ENCODE data around the gene PLS1.

The PLS1 gene

GRCh38 chr3:142644502-142644901 is 48.3 kb downstream of the PLS1 start:
- DNase-seq = no peak

DNA sequence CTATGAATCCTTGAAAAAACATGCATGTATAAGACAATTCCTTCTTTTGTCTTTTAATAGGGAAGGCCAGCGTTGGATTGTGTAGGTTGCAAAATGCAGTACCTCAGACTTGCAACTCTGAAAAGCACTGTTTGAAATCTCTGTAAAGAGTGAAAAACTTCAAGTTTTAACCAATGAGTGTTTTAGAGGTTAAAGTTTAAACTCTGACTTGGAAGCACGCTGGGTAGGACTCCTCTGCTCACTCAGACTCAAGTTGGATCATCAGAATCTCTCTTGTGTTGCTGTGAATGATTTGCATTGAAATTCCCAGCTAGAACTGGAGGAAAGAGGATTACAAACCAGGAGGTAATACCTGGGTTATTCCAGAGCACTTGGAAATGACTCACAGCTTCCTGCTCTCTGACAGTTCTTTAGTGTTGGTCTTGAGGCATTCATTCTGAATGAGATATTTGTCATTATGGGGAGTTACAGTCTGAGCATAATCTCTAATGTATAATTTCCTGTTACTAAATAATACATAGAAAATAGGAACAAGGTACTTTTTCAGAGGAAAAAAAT is 49.1 kb downstream of the PLS1 start:
- DNase-seq = no peak

GRCh38 chr3:142646020-142646785 is 50.0 kb downstream of the PLS1 start:
- no peak for DNase-seq

DNA sequence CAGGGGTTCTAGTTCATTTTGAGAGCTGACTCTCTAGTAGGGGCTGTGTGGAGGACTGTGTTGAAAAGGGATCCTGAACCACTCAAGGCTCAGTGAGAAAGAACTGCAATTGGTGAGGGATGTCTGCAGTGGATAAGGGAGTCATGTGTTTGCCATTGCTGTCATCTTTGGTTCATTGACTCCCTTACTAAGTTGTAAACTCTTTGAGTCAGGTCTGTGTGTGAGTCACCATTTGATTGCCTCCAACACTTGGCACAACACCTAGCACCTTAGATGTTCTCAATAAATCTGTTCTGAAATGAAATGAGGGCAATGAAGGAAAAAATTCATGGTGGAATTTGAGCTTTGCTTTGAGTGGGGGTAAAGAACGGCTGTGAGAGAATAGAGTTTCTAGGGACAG is 51.7 kb downstream of the PLS1 start:
- DNase-seq = no peak

GRCh38 chr3:142648950-142649349 is 52.8 kb downstream of the PLS1 start:
- no peak for DNase-seq

DNA sequence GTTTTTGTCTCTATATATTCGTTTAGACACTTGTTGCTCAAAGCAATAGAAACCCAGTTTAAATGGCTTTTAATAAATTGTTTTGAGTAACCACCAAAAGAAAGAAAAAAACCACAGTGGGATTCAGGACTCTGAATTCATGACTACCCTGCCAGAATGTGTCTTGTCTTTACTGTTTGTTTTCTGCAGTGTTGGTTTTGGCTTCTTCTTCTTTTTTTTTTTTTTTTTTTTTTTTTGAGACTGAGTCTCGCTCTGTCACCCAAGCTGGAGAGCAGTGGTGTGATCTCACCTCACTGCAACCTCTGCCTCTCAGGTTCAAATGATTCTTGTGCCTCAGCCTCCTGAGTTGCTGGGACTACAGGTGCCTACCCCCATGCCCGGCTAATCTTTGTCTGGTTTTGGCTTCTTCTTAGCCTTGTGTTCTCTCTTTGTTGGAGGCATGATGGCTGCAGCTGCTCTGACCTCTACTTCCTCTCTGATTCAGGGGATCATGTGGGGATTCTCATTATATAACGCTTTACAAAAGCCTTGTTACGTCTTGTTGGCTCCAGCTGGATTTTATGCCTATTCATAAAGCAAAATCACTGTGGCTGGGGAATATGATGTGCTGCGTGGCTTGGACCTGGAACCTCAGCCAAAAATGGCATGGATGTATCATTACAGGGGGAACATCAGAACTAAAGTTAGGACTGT is 54.0 kb downstream of the PLS1 start:
- peak; percentile 72 for DNase-seq

DNA sequence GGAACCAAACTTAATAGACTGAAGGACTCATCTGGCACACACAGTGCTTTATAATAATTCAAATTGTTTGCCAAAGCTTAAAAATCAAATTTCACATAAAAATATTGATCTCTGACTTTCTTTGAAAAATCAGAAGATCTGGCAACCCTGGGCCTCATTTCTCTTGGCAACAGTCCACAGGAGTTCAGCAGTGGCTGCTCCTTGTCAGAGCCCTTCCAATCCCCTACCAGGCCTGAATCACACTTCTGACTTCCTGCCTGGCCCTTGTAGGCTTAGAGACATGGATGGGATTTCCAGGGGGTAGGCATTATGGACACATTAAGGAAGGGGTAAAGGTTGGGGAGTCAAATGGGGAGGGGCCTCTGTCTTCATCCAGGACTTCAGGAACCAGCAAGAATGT is 55.5 kb downstream of the PLS1 start:
- DNase-seq = no peak

DNA sequence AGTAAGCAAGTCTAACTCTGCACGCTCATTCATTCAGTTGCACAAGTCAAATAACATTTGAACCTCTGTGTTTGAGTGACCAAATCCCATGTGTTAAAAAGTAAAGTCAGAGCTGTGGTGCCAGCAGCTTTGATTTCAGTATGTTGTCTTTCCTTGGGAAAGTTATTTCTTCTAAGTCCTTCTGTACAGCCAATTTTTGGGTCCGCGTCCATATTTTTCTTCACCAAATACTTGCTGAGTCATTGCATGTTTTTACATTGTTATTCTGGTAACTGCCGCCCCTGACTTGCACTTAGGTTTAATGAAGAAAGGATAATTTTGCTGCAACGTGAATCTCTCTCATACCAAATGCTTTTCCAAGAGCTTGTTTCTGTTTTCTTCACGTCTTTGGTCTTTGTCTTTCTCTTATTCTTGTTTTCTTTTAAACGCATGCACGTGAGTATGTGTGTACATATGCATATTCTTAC is 56.7 kb downstream of the PLS1 start:
- no peak for DNase-seq

DNA sequence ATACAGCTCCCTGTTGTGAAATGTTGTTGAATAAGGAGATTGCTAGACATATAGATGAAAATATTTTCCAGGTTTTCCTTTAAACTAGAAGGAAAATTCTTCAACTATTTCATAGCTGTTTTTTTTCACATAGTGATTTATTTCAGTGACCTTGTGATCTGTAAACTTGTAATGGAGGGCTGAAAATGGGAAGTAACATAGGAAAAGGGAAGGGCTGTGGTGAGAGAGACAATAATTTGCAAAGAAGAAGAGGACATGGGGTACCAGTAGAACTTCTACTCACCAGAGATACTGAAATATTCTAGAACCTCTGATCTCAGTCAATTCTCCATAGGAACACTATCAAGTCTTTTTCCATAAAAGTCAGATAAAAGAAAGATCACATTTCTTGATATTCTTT is 60.4 kb downstream of the PLS1 start:
- DNase-seq = no peak

DNA sequence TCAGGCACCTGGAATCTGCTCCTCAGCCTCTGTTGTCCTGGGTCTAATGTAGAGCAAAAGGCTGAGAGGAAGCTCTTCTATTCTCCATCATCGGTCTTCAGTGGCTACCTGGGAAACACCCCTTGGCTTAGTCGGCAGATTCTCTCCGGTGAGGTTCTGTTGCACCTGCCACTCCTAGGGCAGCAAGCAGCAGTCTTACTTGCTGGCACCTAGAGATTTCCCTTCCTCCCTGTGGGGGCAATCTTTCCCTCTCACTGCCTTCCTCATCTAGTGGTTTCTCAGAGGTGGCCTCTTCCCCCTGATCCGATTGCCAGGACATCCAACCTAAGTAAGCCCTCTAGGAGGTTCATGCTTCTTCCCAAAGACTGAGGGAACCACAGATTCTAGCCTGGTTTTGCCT is 60.8 kb downstream of the PLS1 start:
- DNase-seq = peak; percentile 48

DNA sequence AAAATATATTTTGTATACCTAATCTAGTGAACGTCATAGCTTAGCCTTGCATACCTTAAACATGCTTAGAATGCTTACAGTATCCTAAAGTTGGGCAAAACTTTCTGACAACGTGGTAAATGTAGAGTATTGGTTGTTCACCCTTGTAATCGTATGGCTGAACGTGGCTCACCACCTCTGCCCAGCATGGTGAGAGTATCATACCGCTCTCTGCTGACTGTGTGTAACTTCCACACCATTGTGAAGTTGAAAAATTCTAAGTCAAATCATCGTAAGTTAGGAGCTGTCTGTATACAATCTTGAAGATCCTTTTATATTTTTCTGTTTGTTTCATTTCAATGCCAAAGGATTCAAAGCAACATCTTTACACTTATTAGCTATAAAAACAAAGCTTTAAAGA is 64.2 kb downstream of the PLS1 start:
- DNase-seq = no peak

DNA sequence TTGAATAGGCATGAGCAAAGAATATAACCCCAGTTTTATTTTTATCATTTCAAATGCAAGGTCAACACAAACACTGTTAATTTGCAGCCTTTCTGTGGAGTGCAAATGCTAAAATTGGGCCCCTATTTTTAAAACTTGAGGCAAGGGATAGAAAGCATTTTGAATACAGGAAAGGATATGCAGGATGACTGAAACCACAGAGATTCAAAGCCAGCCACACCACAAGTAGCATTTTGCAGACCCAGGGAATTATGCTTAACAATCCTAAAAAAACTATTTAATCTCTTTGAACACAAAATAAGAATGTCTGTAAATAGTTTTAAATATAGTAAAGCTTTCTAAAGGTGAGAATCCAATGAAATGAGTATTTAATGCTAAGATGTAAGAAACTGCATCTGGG is 64.7 kb downstream of the PLS1 start:
- DNase-seq = no peak

DNA sequence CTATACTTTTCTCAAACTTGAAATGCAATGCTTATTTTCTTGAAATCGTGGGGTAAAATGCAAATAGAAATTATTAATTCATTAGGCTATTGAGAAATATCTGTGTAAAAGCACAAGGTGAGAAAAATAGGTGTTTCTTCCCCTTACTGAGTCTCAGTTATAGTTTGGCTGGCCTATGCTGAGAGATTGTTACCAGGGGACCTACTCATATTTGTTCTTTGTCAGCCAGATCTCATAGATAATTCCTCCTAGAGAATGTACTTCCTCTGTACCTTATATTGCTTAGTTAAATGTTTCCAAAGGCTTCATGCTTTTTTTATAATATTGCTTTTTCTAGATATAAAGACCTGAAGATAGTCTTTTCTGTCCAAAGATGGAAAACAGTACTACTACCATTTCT is 67.7 kb downstream of the PLS1 start:
- no peak for DNase-seq

- peak; percentile 37 for DNase-seq
Observed at GRCh38 chr3:142664311-142664710, 68.1 kb downstream of the PLS1 start.

DNA sequence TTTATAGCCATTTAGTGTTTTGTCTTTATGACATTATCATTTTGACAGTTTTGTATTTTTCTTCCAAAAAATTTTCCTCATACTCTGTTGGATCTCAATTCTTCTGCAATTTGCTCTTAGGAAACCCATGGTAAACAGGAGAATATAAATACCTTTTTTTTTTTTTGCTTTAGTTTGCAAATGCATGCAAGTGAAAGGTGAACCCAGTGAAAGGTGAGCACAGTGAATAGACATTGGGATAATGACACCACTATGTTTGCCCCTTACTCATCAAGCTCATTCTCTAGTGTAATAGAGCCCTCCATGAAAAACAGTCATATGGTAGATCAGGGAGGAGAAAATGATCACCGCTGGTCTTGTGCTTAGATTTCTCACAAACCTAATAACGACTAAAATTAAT is 68.6 kb downstream of the PLS1 start:
- peak; percentile 81 for DNase-seq

- no peak for DNase-seq
Observed at GRCh38 chr3:142670120-142670519, 73.9 kb downstream of the PLS1 start.

- DNase-seq = no peak
Observed at GRCh38 chr3:142676151-142676550, 80.0 kb downstream of the PLS1 start.

DNA sequence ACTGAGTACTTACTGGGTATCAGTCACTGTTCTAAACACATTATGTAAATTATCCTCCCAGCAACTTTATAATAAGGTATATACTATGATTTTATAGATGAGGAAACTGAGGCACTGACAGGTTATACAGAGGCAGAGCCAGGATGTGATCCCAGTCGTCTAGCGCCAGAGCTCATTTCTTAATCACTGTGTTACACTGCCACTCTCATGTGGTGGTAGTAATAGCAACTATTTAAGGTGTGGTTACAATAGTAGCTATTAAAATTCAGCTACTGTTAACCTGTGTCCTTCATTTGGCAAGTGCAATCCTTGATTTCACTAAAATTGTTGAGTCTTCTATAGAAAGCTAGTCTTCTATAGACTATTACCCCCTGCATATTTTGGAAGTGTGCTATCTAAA is 84.5 kb downstream of the PLS1 start:
- no peak for DNase-seq

GRCh38 chr3:142690613-142691012 is 94.4 kb downstream of the PLS1 start:
- DNase-seq = no peak

DNA sequence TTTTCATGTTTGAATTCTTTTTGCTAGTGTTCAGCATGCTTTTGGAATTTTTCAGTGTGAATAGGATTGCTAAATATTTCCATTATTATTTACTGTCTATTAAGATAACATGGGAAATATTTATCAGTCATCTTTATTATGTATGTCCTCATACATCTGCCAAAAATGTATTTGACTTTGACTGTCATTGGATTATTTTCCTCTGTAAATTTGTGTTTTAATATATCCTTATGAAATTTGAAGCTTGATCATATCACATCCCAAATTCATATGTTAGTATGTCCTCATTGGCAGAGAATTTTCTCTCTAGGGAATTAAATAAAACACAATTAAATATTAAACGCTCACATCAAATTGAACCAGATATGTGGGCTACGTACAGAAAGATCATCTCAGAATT is 95.3 kb downstream of the PLS1 start:
- DNase-seq = no peak

GRCh38 chr3:142693136-142693853 is 97.1 kb downstream of the PLS1 start:
- DNase-seq = no peak

GRCh38 chr3:142694225-142694624 is 98.0 kb downstream of the PLS1 start:
- no peak for DNase-seq

DNA sequence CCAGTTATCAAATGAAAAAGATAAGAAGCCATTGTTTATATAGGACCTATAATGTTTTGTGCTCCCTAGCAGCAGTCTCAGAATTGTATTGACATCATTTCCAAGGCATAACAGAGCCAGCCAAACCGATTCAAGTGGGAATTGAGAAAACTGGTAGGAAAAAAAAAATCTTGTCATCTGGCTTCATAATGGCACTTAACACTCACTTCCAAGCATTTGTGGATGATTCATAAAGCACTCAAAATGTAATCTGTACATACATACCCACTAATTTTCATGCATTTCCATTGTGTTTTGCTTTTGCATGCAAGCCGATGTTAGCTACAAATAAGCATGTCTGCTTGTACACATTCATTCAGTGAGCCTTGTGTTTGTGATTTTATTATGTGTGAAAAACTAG is 109.0 kb downstream of the PLS1 start:
- no peak for DNase-seq

Data from NCI-H2029 treated with DMSO at 0.1 percent for 48 hours (cell line).